Measurements from ENCODE around the gene SPAG9. TPM values are rescaled to one million over a fixed set of nuclear protein-coding genes. Genes with fewer than 3 reads are reported as not detected.
"Not testable (repeated sequence)": the region's sequence is repeated elsewhere in the genome, so short reads cannot be mapped to it uniquely, and the experiment has no call there.

SPAG9 gene
- total and polyA plus RNA-seq, 2 experiments from 2014 or later = 13.7 to 45.0 TPM

- TF ChIP-seq, protein P1, sequence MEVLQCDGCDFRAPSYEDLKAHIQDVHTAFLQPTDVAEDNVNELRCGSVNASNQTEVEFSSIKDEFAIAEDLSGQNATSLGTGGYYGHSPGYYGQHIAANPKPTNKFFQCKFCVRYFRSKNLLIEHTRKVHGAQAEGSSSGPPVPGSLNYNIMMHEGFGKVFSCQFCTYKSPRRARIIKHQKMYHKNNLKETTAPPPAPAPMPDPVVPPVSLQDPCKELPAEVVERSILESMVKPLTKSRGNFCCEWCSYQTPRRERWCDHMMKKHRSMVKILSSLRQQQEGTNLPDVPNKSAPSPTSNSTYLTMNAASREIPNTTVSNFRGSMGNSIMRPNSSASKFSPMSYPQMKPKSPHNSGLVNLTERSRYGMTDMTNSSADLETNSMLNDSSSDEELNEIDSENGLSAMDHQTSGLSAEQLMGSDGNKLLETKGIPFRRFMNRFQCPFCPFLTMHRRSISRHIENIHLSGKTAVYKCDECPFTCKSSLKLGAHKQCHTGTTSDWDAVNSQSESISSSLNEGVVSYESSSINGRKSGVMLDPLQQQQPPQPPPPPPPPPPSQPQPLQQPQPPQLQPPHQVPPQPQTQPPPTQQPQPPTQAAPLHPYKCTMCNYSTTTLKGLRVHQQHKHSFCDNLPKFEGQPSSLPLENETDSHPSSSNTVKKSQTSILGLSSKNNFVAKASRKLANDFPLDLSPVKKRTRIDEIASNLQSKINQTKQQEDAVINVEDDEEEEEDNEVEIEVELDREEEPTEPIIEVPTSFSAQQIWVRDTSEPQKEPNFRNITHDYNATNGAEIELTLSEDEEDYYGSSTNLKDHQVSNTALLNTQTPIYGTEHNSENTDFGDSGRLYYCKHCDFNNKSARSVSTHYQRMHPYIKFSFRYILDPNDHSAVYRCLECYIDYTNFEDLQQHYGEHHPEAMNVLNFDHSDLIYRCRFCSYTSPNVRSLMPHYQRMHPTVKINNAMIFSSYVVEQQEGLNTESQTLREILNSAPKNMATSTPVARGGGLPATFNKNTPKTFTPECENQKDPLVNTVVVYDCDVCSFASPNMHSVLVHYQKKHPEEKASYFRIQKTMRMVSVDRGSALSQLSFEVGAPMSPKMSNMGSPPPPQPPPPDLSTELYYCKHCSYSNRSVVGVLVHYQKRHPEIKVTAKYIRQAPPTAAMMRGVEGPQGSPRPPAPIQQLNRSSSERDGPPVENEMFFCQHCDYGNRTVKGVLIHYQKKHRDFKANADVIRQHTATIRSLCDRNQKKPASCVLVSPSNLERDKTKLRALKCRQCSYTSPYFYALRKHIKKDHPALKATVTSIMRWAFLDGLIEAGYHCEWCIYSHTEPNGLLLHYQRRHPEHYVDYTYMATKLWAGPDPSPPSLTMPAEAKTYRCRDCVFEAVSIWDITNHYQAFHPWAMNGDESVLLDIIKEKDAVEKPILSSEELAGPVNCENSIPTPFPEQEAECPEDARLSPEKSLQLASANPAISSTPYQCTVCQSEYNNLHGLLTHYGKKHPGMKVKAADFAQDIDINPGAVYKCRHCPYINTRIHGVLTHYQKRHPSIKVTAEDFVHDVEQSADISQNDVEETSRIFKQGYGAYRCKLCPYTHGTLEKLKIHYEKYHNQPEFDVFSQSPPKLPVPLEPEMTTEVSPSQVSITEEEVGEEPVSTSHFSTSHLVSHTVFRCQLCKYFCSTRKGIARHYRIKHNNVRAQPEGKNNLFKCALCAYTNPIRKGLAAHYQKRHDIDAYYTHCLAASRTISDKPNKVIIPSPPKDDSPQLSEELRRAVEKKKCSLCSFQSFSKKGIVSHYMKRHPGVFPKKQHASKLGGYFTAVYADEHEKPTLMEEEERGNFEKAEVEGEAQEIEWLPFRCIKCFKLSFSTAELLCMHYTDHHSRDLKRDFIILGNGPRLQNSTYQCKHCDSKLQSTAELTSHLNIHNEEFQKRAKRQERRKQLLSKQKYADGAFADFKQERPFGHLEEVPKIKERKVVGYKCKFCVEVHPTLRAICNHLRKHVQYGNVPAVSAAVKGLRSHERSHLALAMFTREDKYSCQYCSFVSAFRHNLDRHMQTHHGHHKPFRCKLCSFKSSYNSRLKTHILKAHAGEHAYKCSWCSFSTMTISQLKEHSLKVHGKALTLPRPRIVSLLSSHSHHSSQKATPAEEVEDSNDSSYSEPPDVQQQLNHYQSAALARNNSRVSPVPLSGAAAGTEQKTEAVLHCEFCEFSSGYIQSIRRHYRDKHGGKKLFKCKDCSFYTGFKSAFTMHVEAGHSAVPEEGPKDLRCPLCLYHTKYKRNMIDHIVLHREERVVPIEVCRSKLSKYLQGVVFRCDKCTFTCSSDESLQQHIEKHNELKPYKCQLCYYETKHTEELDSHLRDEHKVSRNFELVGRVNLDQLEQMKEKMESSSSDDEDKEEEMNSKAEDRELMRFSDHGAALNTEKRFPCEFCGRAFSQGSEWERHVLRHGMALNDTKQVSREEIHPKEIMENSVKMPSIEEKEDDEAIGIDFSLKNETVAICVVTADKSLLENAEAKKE (CRISPR knock-in tag; IDR thresholded peaks at IDR 0.05) = no peak
- TF ChIP-seq NANOG (IDR thresholded peaks at IDR 0.05; ENCODE audit: borderline replicate concordance) = no peak
- TF ChIP-seq, protein P2, sequence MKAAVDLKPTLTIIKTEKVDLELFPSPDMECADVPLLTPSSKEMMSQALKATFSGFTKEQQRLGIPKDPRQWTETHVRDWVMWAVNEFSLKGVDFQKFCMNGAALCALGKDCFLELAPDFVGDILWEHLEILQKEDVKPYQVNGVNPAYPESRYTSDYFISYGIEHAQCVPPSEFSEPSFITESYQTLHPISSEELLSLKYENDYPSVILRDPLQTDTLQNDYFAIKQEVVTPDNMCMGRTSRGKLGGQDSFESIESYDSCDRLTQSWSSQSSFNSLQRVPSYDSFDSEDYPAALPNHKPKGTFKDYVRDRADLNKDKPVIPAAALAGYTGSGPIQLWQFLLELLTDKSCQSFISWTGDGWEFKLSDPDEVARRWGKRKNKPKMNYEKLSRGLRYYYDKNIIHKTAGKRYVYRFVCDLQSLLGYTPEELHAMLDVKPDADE (IDR thresholded peaks at IDR 0.05) = no peak
- no peak for TF ChIP-seq ZNF331 (CRISPR knock-in tag; IDR thresholded peaks at IDR 0.05; ENCODE audit: low read depth)
- TF ChIP-seq JUNB (IDR thresholded peaks at IDR 0.05; ENCODE audit: unreplicated experiment) = no peak
- no peak for TF ChIP-seq ZNF114 (CRISPR knock-in tag; IDR thresholded peaks at IDR 0.05)
- no peak for TF ChIP-seq STAT1 (IDR thresholded peaks at IDR 0.05; ENCODE audit: unreplicated experiment)
- TF ChIP-seq EZH2 (IDR thresholded peaks at IDR 0.05; ENCODE audit: low read depth, unreplicated experiment) = no peak
Measured at GRCh38 chr17:51091635-51092034, 29.0 kb downstream of the SPAG9 start (continued).

DNA sequence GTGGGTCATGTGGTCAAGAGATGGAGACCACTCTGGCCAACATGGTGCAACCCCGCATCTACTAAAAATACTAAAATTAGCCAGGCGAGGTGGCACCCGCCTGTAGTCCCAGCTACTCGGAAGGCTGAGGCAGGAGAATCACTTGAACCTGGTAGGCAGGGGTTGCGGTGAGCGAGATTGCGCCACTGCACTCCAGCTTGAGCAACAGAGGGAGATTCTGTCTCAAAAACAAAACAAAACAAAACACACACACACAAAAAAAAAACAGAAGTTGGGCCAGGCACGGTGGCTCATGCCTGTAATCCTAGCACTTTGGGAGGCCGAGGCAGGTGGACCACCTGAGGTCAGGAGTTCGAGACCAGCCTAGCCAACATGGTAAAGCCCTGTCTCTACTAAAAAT lies 31.8 kb downstream of the SPAG9 start:
- not testable (repeated sequence) for H3K27ac ChIP-seq (ENCODE audit: low read depth); ATAC-seq; H2AFZ ChIP-seq; H3K4me2 ChIP-seq; H4K20me1 ChIP-seq (replicated peaks; ENCODE audit: insufficient read depth); H3K4me1 ChIP-seq (ENCODE audit: insufficient read depth); H3K27me3 Mint-ChIP-seq (ENCODE audit: insufficient read depth, low read depth, poor library complexity); H3K4me3 ChIP-seq; H3K4me3 Mint-ChIP-seq; H3F3A ChIP-seq (replicated peaks; ENCODE audit: low read depth); DNase-seq (ENCODE audit: low spot score); H3K4me1 Mint-ChIP-seq; H3K36me3 ChIP-seq (ENCODE audit: insufficient read depth); H3K9me2 ChIP-seq (ENCODE audit: insufficient read depth); H3K27me3 ChIP-seq (ENCODE audit: insufficient read depth); H3K9me3 Mint-ChIP-seq; H3K36me3 Mint-ChIP-seq (ENCODE audit: low read depth); H3K27ac Mint-ChIP-seq
- H3K79me2 ChIP-seq (replicated peaks; ENCODE audit: insufficient read depth) = peaks cover 61% of the 10 kb centered on the region
